CD4-positive, alpha-beta T cell treated with Interleukin-17A for 4 hours (primary cell): ENCODE data around the gene NUP42.
"Not testable (repeated sequence)": the region's sequence is repeated elsewhere in the genome, so short reads cannot be mapped to it uniquely, and the experiment has no call there.

ENCODE experiments used
- DNase-seq: peaks from one replicate; pipeline ENCODE4 v3.0.0-alpha.2; 2020; ENCODE audit warnings: mixed read lengths

Gene NUP42, protein sequence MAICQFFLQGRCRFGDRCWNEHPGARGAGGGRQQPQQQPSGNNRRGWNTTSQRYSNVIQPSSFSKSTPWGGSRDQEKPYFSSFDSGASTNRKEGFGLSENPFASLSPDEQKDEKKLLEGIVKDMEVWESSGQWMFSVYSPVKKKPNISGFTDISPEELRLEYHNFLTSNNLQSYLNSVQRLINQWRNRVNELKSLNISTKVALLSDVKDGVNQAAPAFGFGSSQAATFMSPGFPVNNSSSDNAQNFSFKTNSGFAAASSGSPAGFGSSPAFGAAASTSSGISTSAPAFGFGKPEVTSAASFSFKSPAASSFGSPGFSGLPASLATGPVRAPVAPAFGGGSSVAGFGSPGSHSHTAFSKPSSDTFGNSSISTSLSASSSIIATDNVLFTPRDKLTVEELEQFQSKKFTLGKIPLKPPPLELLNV

DNA sequence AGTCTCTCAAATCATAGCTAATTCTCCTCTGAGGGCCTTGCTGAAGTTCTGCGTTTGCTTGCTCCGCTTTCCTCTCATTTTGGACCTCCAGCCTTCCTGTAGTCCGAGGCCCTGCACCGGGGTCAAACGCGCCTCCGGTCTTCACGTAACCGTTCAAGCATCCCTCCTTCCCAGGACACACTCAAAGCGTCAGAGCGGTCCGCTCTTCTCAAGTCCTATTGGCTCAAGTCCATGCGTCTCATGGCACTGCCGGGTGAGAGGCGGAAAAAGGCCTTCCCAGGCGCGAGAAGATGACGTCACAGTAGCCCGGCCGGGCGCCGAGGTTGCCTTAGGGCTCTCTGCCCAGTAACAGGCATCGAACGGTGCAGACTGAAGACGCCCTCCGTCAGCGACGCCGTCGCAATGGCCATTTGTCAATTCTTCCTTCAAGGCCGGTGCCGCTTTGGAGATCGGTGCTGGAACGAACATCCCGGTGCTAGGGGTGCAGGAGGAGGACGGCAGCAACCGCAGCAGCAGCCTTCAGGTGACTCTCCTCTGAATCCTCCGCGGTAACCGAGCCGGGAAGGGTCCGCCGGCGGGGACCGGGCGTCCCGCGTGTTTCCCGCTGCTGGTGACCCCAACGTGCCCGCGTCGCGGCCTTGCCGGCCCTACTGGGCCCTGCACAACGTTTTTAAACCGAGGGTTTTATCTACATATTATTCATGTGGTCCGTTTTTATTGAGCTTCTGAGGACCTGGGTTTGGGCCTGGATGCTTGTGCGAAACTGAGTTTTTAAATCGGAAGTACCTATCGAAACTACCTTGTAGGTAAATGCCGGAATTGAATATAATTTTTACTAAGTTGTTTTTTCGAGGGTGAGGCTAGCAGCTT lies at the start of gene NUP42:
NUP42 (plus strand) TSS at position 365 of the 870 bp plus-strand sequence; CDS start at position 403, 38 bp downstream.
- DNase-seq = peak; percentile 94

GRCh38 chr7:23133797-23134196 lies 48.1 kb upstream of the NUP42 start:
- no peak for DNase-seq

DNA sequence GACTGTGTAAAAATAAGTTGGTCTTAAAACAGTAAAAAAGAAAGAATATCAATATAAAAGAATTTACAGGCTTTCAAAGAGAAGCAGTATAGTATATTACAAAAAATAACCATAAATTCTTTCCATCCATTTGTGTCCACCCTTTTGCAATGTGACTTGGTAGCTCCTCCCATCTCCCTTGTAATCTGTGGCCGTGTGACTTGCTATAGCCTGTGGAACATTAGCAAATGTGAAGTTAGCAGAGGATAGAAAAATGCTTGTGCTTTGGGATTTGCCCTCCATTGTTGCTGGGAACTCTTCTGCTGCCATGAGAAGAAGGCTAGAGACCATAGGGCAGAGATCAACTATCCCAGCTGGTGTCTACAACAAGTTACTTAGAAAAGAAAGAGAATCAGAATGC lies 46.1 kb upstream of the NUP42 start:
- DNase-seq = no peak

- no peak for DNase-seq
Measured at GRCh38 chr7:23136216-23136615, 45.6 kb upstream of the NUP42 start.

- no peak for DNase-seq
Measured at GRCh38 chr7:23157679-23158078, 24.2 kb upstream of the NUP42 start.

DNA sequence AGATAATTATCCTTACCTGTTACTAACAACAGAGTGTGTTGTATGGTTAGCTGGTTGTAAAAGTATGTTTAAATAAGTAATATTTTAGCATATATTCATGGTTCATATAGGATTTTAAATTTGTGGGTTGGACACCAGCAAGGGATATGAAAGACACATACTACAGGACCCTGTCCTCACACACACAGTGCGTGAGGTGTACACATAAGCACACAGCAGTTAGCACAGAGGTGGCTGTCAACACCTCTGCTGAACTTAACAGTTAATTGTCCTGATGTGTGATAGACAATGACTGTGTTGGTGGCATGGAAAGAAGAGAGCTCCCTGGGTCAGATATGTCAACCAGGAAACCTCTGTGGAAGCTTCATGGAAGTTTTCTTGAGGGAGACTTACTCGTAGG lies 23.3 kb upstream of the NUP42 start:
- no peak for DNase-seq

GRCh38 chr7:23161482-23161881 lies 20.4 kb upstream of the NUP42 start:
- no peak for DNase-seq

GRCh38 chr7:23164846-23165245 lies 17.0 kb upstream of the NUP42 start:
- DNase-seq = no peak

DNA sequence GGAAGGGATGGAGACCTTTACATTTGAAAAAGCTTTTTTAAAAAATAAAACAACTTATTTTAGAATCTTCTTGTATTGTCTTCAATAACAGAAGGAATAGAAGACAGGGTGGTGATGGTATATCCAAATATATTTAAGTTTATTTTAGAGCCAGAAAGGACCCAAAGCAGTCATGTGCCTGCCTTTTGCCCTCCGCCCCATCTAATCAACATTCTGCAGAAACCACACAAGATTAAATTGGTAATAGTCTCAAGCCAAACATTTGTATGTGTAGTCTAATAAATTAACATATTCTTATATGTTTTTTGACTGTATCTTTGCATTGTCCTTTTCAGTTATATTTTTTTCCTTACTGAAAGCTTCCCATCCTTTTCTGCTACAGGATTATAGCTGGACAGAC lies 16.5 kb upstream of the NUP42 start:
- DNase-seq = no peak

GRCh38 chr7:23167691-23168090 lies 14.2 kb upstream of the NUP42 start:
- no peak for DNase-seq

GRCh38 chr7:23168111-23168885 lies 13.6 kb upstream of the NUP42 start:
- no peak for DNase-seq

- DNase-seq = no peak
Measured at GRCh38 chr7:23175938-23176337, 5.9 kb upstream of the NUP42 start.

DNA sequence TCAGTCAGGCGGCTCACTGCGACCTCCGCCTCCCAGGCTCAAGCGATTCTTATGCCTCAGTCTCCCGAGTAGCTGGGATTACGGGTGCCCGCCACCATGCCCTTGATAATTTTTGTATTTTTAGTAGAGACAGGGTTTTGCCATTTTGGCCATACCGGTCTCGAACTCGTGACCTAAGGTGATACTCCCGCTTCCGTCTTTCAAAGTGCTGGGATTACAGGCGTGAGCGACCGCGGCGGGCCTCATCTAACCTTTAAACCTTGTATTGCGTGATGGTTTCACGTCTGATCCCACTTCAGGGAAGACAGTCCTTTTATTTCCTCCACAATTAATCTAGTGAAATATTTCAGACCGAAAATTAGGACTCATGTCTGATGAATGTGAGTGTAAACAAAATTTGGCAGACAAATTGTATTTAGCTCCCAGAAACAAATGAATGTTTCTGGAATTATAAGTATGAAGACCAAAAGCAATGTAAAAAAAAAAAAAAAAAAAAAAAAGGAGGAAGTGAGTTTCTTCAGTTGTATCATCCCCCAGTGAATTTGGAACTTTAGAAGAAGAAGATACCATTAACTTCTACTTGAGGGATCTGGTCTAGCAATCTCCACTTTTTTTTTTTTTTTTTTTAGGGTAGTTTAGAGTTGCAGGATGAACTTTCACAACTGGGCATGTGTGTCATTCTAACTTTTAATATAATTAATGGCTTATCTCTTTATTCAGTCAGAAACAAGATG lies 1.6 kb downstream of the NUP42 start:
- no peak for DNase-seq

DNA sequence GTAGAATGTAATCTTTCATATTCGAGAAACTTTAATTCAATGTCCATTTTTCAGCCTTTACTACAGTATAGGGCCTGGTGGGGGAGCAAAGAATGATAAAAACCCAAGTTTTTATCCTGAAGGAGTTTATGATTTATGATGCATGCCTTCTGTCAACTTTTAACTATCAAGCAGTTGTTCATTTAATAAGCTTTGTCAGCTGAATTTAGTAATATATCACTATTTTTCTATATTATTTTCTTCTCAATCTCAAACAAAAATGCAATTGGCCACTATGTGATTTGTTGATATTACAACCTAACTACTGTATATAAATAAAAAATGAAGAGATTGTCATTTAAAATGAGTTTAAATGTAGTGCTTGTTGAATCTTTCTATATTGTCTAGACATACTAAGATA lies 2.4 kb downstream of the NUP42 start:
- no peak for DNase-seq

DNA sequence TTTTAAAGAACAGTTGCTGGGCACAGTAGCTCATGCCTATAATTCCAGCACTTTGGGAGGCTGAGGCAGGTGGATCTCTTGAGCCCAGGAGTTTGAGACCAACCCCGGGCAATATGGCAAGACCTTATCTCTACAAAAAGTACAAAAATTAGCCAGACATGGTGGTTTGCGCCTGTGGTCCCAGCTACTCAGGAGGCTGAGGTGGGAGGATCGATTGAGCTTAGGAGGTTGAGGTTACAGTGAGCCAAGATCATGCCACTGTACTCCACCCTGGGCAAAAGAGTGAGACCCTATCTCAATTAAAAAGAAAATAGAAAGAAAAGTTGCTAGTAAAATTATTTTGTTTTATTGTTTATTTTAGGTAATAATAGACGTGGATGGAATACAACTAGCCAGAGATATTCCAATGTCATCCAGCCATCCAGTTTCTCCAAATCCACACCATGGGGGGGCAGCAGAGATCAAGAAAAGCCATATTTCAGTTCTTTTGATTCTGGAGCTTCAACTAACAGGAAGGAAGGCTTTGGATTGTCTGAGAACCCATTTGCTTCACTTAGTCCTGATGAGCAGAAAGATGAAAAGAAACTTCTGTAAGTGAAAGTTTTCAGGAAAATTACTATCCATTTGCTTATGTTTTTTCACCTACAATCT lies 3.0 kb downstream of the NUP42 start:
- DNase-seq = no peak

GRCh38 chr7:23185980-23186379 lies 4.1 kb downstream of the NUP42 start:
- DNase-seq = no peak

DNA sequence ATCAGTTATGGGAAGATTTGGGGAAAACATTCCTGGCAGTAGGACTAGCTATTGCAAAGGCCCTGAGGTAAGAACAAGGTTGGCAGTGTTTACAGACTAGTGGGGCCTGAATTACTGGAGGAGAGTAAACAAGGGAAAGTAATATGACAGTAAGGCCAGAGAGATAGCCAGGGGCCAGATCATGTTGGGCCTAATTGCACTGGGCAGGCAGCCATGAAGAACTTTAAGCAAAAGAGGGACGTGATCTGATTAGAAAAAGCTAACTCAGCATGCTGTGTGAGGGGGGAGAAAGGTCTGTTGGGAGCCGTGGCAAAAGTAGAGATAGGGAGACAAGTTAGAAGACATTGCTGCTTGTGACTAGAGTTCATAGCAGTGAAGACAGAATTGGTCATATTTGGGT lies 9.2 kb downstream of the NUP42 start:
- DNase-seq = no peak

- DNase-seq = not testable (repeated sequence)
Measured at GRCh38 chr7:23193650-23194227, 11.9 kb downstream of the NUP42 start.

DNA sequence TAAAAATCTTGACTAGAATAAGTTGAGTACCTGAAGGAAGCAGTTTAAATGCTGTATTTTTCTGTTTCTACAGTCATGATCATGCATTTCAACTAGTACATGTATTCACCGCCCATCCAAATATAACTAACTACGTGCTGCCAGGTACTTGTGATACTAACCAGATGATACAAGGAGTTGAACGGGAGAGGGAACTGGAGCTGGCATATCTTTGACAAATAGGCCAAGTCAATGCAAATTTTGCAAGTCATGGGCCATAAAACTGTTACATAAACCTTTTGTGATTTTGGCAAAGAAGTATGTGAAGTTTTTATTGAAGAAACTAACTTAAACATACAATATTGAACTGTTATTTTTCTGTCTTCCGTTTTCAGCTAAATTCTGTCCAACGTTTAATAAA lies 14.5 kb downstream of the NUP42 start:
- no peak for DNase-seq

GRCh38 chr7:23197745-23198144 lies 15.9 kb downstream of the NUP42 start:
- DNase-seq = not testable (repeated sequence)

DNA sequence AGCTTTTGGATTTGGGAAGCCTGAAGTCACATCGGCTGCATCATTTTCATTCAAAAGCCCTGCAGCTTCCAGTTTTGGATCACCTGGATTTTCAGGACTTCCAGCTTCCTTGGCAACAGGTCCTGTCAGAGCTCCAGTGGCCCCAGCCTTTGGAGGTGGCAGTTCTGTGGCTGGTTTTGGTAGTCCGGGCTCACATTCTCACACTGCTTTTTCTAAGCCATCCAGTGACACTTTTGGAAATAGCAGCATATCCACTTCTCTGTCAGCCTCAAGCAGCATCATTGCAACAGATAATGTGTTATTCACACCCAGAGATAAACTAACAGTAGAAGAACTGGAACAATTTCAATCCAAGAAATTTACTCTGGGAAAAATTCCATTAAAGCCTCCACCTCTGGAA lies 18.5 kb downstream of the NUP42 start:
- DNase-seq = no peak

- DNase-seq = no peak
Measured at GRCh38 chr7:23204241-23204640, 22.4 kb downstream of the NUP42 start.
